Neutrophil (primary cell): Measurements from ENCODE around the gene SH3YL1.

ENCODE experiments used
- H3K27ac ChIP-seq: fragments of 200-600 bp; sonication (generic); 2 replicates; pipeline ENCODE4 v1.5.1; 2016; ENCODE audit warnings: mild to moderate bottlenecking, moderate library complexity
- H3K27me3 ChIP-seq: fragments of 200-600 bp; sonication (generic); 2 replicates; pipeline ENCODE4 v1.6.0; 2016; ENCODE audit warnings: mild to moderate bottlenecking
- H3K36me3 ChIP-seq: fragments of 200-600 bp; sonication (generic); 2 replicates; pipeline ENCODE4 v1.5.1; 2017
- H3K4me1 ChIP-seq, 2 experiments: fragments of 200-600 bp in 1 of 2; sonication (generic) in 1 of 2; 1 replicate in 1 of 2; 2 replicates in 1 of 2; pipeline versions ENCODE4 v1.5.1 to v1.6.1; 2013 to 2016; ENCODE audit warnings: low read depth in 1 of 2, low read length in 1 of 2, mild to moderate bottlenecking in 1 of 2, moderate library complexity in 1 of 2; ENCODE audit not compliant: control insufficient read depth in 1 of 2, insufficient read depth in 1 of 2
- H3K4me3 ChIP-seq, 2 experiments: fragments of 200-600 bp in 1 of 2; sonication (generic) in 1 of 2; 1 replicate in 1 of 2; 2 replicates in 1 of 2; pipeline ENCODE4 v1.5.1; 2013 to 2016; ENCODE audit warnings: low read depth in 1 of 2, low read length in 1 of 2, mild to moderate bottlenecking in 1 of 2, moderate library complexity in 1 of 2
- H3K9me3 ChIP-seq: fragments of 200-600 bp; sonication (generic); 2 replicates; pipeline ENCODE4 v1.5.1; 2016
- TF ChIP-seq, protein P1 (sequence below): fragments of 200-600 bp; sonication (generic); IDR thresholded peaks from 2 replicates; pipeline ENCODE4 v1.5.1; 2016; ENCODE audit warnings: antibody characterized with exemption

Gene SH3YL1

DNA sequence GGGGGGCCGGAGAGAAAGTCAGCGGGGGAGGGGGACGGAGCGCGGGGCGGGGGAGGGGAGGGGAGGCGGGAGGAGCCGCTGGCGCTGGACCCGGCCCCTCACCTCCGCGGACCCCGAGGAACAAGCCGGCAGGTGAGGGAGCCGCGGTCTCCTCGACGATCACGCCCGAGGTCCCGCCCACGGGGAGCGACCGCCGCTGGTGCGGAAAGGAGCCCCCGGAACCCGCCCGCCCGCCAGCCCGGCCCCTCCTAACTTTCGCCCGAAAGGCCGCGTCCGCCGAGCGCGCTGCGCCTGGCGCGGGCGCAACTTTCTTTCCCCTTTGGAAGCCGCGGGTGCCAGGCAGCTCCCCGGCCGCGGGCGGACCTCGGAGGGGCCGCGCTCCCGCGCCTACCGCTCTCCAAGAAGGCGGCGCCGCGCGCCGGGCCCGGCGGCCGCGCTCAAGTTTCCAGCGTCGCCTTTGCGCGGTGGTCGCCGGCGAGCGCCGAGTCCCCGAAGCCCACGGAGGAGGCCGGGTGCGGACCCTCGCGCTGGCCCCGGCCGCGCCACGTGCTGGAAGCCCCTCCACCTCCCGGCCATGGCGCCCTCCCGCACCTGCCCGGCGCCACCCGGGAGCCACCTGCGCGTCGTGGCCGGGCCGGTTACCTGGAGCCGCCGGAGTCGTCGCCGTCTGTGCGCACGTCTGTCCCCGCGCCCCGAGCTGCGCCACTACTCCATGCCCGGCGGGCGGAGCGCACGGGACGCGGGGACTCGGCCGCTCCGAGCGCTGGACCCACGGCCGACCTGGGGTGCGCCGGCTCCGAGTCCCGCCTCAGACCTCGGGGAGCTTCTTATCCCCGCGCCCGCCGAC is 24.3 kb upstream of the SH3YL1 start, which contains the start of gene ALKAL2:
ALKAL2 (minus strand) TSS at position 181 of the 847 bp plus-strand sequence. CDS start 256 bp downstream, outside the sequence.
- no peaks in the 10 kb centered on the region for H3K36me3 ChIP-seq
- peaks cover 90% of the 10 kb centered on the region for H3K27me3 ChIP-seq
- TF ChIP-seq, protein P1, sequence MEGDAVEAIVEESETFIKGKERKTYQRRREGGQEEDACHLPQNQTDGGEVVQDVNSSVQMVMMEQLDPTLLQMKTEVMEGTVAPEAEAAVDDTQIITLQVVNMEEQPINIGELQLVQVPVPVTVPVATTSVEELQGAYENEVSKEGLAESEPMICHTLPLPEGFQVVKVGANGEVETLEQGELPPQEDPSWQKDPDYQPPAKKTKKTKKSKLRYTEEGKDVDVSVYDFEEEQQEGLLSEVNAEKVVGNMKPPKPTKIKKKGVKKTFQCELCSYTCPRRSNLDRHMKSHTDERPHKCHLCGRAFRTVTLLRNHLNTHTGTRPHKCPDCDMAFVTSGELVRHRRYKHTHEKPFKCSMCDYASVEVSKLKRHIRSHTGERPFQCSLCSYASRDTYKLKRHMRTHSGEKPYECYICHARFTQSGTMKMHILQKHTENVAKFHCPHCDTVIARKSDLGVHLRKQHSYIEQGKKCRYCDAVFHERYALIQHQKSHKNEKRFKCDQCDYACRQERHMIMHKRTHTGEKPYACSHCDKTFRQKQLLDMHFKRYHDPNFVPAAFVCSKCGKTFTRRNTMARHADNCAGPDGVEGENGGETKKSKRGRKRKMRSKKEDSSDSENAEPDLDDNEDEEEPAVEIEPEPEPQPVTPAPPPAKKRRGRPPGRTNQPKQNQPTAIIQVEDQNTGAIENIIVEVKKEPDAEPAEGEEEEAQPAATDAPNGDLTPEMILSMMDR, result no peak
- H3K4me3 ChIP-seq, result no peak within 1 kb of the TSS
- H3K4me1 ChIP-seq, result peaks cover 0 to 20% of the 10 kb centered on the region in 2 experiments
- H3K27ac ChIP-seq, result no peak within 1 kb of the TSS
- no peaks in the 10 kb centered on the region for H3K9me3 ChIP-seq

DNA sequence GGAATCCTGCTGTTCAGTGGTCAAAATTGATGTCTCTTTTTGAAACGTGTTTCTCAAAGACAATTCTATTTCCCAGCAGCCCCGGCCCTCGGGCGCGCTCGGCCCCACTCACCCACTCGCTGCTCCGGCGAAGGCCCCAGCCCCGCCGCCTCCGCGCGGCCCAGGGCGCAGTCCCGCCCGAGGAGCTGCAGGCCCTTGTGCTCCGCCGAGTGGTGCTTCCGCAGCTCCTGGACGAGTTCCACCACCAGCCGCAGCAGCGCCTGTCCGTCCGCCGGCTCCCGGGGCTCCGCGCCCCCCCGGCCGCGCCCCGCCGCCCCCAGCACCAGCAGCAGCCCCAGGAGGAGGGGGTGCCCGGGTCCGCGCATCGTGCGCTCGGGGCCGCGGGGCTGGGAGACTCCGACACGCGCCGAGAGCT is 23.6 kb upstream of the SH3YL1 start:
- H3K4me3 ChIP-seq, result no peak overlapping the region
- TF ChIP-seq, protein P1, result no peak

DNA sequence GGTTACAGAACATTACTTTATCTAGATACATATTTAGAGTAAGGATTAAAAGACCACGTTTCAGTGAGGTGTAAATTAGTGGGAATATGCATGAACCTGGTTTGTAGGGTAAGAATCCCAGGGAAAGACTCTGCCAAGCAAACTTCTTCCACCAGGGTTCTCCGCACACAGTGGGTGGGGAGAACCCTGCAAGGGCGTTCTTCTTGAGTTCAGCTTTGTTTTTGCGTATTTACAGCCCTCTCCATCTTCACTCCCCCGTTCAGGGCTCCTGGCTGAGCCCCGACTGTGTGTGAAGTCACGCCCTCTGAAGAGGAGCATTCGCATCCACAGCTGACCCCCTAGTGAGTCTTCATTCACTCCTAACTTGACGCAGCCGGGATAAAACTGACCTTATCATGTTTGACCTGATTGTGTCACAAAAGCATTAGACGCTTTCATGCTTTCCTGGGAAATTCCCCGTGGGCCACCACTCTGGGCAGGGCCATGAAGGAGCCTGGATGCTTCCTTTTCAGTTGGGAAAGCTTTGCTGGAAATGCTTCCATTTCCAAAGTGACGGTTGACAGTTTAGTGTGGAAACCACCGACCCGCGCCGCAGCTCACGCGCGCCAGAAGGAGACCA is 23.1 kb upstream of the SH3YL1 start:
- peaks cover 5% of the 10 kb centered on the region for H3K36me3 ChIP-seq
- TF ChIP-seq, protein P1, result no peak
- peaks cover 0 to 20% of the 10 kb centered on the region in 2 experiments for H3K4me1 ChIP-seq
- H3K27ac ChIP-seq, result no peak overlapping the region
- H3K27me3 ChIP-seq, result peaks cover 78% of the 10 kb centered on the region
- no peaks in the 10 kb centered on the region for H3K9me3 ChIP-seq
- H3K4me3 ChIP-seq, result no peak overlapping the region

More for the DNA sequence above, 23.6 kb upstream of the SH3YL1 start:
- no peaks in the 10 kb centered on the region for H3K9me3 ChIP-seq
- H3K36me3 ChIP-seq, result no peaks in the 10 kb centered on the region
- peaks cover 0 to 20% of the 10 kb centered on the region in 2 experiments for H3K4me1 ChIP-seq
- H3K27me3 ChIP-seq, result peaks cover 84% of the 10 kb centered on the region
- no peak overlapping the region for H3K27ac ChIP-seq

DNA sequence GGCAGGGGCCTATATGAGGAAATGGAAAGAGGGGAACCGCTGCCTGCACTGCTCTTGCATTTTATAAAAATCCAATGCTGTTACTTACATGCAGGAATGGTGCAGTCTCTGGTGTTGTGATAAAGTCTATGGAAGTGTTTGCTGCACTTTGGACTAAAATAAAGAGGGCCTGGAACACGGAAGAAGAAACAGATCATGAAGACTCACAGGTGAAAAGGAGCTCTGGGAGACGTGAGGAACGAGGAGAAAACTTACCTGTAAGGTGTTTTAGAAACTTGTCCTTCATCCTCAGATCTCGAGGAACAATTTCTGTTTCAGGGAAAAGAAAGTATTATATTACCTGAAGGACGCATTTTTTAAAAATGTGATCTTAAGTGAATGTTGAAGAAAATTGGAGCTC is 22.2 kb upstream of the SH3YL1 start:
- Histone ChIP-seq H3K36me3 (peaks cover 14% of the 10 kb centered on the region), H3K27ac (no peak overlapping the region), H3K4me3 (no peak overlapping the region), H3K4me1 (peaks cover 0 to 20% of the 10 kb centered on the region in 2 experiments), H3K27me3 (peaks cover 69% of the 10 kb centered on the region), H3K9me3 (no peaks in the 10 kb centered on the region)
- TF ChIP-seq, protein P1, result no peak

DNA sequence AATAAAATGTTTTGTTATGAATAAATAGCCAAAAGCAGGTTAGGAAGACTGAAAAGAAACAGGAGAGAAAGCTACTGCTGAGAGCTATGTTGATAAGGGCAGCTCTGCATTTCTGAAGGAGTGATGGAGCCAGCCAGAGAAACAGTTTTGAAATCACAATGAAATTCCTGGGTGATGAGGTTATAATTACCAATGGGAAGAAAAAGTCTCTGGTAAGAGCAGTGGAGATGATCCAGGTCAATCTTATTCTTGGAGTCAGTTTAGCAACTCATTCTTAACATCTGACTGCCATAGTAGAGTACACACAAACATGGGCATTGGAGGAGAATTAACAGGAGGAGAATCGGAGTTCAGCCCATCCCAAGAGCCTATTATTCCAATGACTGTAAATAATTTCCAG is 21.7 kb upstream of the SH3YL1 start:
- Histone ChIP-seq H3K4me3 (no peak overlapping the region), H3K36me3 (peaks cover 19% of the 10 kb centered on the region), H3K27ac (no peak overlapping the region), H3K4me1 (peaks cover 0 to 20% of the 10 kb centered on the region in 2 experiments), H3K27me3 (peaks cover 64% of the 10 kb centered on the region), H3K9me3 (no peaks in the 10 kb centered on the region)
- TF ChIP-seq, protein P1, result no peak
